Esophagus squamous epithelium (tissue), 5 donors: ENCODE results near the gene SUSD3. TPM values are rescaled to one million over a fixed set of nuclear protein-coding genes. Genes with fewer than 3 reads are reported as not detected.

Experiments
- DNase-seq: peaks from one replicate; lab custom pipeline; 2025; lab: John Stamatoyannopoulos, UW
- H3K27ac ChIP-seq, 4 donors: fragments of 200-600 bp; sonication (generic); one replicate each; pipeline ENCODE4 v1.5.1; 2016 to 2019; ENCODE audit warnings: mild to moderate bottlenecking in 1 of 4
- H3K27me3 ChIP-seq, 4 donors: fragments of 200-600 bp; sonication (generic); 1 replicate in 3 of 4; 2 replicates in 1 of 4; pipeline versions ENCODE4 v1.5.1 to v1.6.0; 2017 to 2021; ENCODE audit warnings: antibody characterized with exemption in 1 of 4
- H3K36me3 ChIP-seq, 3 donors: fragments of 200-600 bp; sonication (generic); one replicate each; pipeline ENCODE4 v1.5.1; 2016 to 2019
- H3K4me1 ChIP-seq, 3 donors: fragments of 200-600 bp; sonication (generic); one replicate each; pipeline ENCODE4 v1.5.1; 2017 to 2019
- H3K4me3 ChIP-seq, 4 donors: fragments of 200-600 bp; sonication (generic); 1 replicate in 3 of 4; 2 replicates in 1 of 4; pipeline ENCODE4 v1.5.1; 2016 to 2019; ENCODE audit warnings: mild to moderate bottlenecking in 2 of 4, moderate library complexity in 1 of 4
- H3K9me3 ChIP-seq, 3 donors: fragments of 200-600 bp; sonication (generic); one replicate each; pipeline ENCODE4 v1.5.1; 2016 to 2019
- CTCF ChIP-seq, 6 experiments: fragments of 450-650 bp in 4 of 6; fragments of 200-600 bp in 2 of 6; sonication (generic) in 2 of 6; IDR thresholded peaks; one replicate each; pipeline ENCODE4 v1.5.1; 2016 to 2019; ENCODE audit warnings: antibody characterized with exemption in 6 of 6, mild to moderate bottlenecking in 4 of 6, moderate library complexity in 4 of 6
- POLR2A ChIP-seq, 4 donors: fragments of 450-650 bp; IDR thresholded peaks; one replicate each; pipeline ENCODE4 v1.6.1; 2017; ENCODE audit warnings: antibody characterized with exemption in 4 of 4, mild to moderate bottlenecking in 4 of 4, moderate library complexity in 3 of 4
- WGBS, 2 donors: methylation state at CpG; one replicate each; pipeline ENCODE4 v1.1.5; 2018; 5-methylcytosine and 5-hydroxymethylcytosine counted together
- intact Hi-C: fragments of 100-400 bp; cut with DNase I; formaldehyde crosslinking; loops from one replicate; pipeline ENCODE4 v1.15.0; 2022
- total RNA-seq, 4 donors: library from RNA; depleted of rRNA; stranded (reverse); fragments of >200 nt; gene quantifications; one replicate each; pipeline ENCODE4 v1.1.0, GENCODE V29; 2016
- donor health status: DM: yes; HTN: yes; CAD: no.

The SUSD3 gene
- total RNA-seq, 4 donors from 2014 or later, result 0.22 to 5.8 (median 2.7) TPM

- Histone ChIP-seq H3K4me1 (peaks cover 6 to 25% (median 10%) of the 10 kb centered on the region in 3 donors), H3K4me3 (no peak overlapping the region), H3K36me3 (peaks cover 9 to 63% (median 31%) of the 10 kb centered on the region in 3 donors), H3K27me3 (no peaks in the 10 kb centered on the region), H3K9me3 (no peaks in the 10 kb centered on the region), H3K27ac (no peak overlapping the region)
- WGBS, 2 donors, result 83% methylated on average over 4 to 6 of the region's 18 CpGs
- no peak for DNase-seq
- TF ChIP-seq CTCF (IDR thresholded peaks at IDR 0.05) (no peak), POLR2A (IDR thresholded peaks at IDR 0.05) (no peak)
- intact Hi-C loops, result loop anchor here (5.0 to 10.0 kb wide), 2 partner anchors 51 to 107 kb away; no protein-coding TSS in a partner anchor
Observed at GRCh38 chr9:93111371-93112115, 53.0 kb downstream of the SUSD3 start.

GRCh38 chr9:93112116-93112863 is 53.8 kb downstream of the SUSD3 start:
- intact Hi-C loops, result loop anchor here (5.0 to 10.0 kb wide), 2 partner anchors 50 to 107 kb away; no protein-coding TSS in a partner anchor
- WGBS, 2 donors, result 92 to 94% methylated on average over 3 to 4 of the region's 15 CpGs
- peaks cover 9 to 63% (median 31%) of the 10 kb centered on the region in 3 donors for H3K36me3 ChIP-seq
- no peak for TF ChIP-seq POLR2A (IDR thresholded peaks at IDR 0.05)
- TF ChIP-seq CTCF (IDR thresholded peaks at IDR 0.05), result no peak
- no peak for DNase-seq
- H3K9me3 ChIP-seq, result no peaks in the 10 kb centered on the region
- no peak overlapping the region for H3K4me3 ChIP-seq
- H3K27me3 ChIP-seq, result no peaks in the 10 kb centered on the region
- peaks cover 6 to 27% (median 10%) of the 10 kb centered on the region in 3 donors for H3K4me1 ChIP-seq
- no peak overlapping the region for H3K27ac ChIP-seq

GRCh38 chr9:93112864-93113389 is 54.4 kb downstream of the SUSD3 start:
- no peaks in the 10 kb centered on the region for H3K9me3 ChIP-seq
- no peak for DNase-seq
- H3K27me3 ChIP-seq, result no peaks in the 10 kb centered on the region
- 85 to 88% methylated on average over 13 of the region's 13 CpGs for WGBS, 2 donors
- peaks cover 6 to 27% (median 10%) of the 10 kb centered on the region in 3 donors for H3K4me1 ChIP-seq
- H3K27ac ChIP-seq, result no peak overlapping the region
- no peak overlapping the region for H3K4me3 ChIP-seq
- intact Hi-C loops, result loop anchor here (5.0 to 10.0 kb wide), 2 partner anchors 49 to 108 kb away; no protein-coding TSS in a partner anchor
- TF ChIP-seq CTCF (IDR thresholded peaks at IDR 0.05) (no peak), POLR2A (IDR thresholded peaks at IDR 0.05) (no peak)
- H3K36me3 ChIP-seq, result peaks cover 9 to 60% (median 28%) of the 10 kb centered on the region in 3 donors

GRCh38 chr9:93114169-93114983 is 55.9 kb downstream of the SUSD3 start:
- Histone ChIP-seq H3K27ac (no peak overlapping the region), H3K36me3 (peaks cover 0 to 50% (median 24%) of the 10 kb centered on the region in 3 donors), H3K9me3 (no peaks in the 10 kb centered on the region), H3K4me3 (no peak overlapping the region), H3K4me1 (peaks cover 6 to 23% (median 10%) of the 10 kb centered on the region in 3 donors), H3K27me3 (no peaks in the 10 kb centered on the region)
- no peak for TF ChIP-seq POLR2A (IDR thresholded peaks at IDR 0.05)
- TF ChIP-seq CTCF (IDR thresholded peaks at IDR 0.05), result no peak
- WGBS, 2 donors, result 17% methylated on average over 1 of the region's 17 CpGs; no CpG with 5 or more reads in 1 of the 2 donors
- intact Hi-C loops, result loop anchor here (5.0 to 10.0 kb wide), 2 partner anchors 48 to 110 kb away; no protein-coding TSS in a partner anchor
- DNase-seq, result no peak
